Lung (tissue), 12 donors: ENCODE results near the gene PDZD4. TPM values are rescaled to one million over a fixed set of nuclear protein-coding genes. Genes with fewer than 3 reads are reported as not detected.

ENCODE experiments used
- ATAC-seq: fragments of 200-7000 bp; cut with Tn5 transposase; one replicate; pipeline ENCODE4 v1.9.1; 2020; ENCODE audit warnings: moderate number of reproducible peaks; ENCODE audit not compliant: insufficient read depth, low FRiP score
- DNase-seq, 3 donors: peaks; one replicate each; pipeline ENCODE4 v3.0.0-alpha.2; 2013 to 2017
- H3K27ac ChIP-seq, 2 donors: one replicate each; pipeline ENCODE4 v1.5.1; 2013; ENCODE audit warnings: mild to moderate bottlenecking in 2 of 2, moderate library complexity in 2 of 2, control low read depth in 1 of 2, inconsistent platforms in 1 of 2, low read depth in 1 of 2, low read length in 1 of 2
- H3K27me3 ChIP-seq, 3 donors: one replicate each; pipeline ENCODE4 v1.5.1; 2013; ENCODE audit warnings: low read length in 2 of 3; ENCODE audit not compliant: control insufficient read depth in 3 of 3, insufficient read depth in 3 of 3
- H3K36me3 ChIP-seq, 4 donors: one replicate each; pipeline ENCODE4 v1.5.1; 2013; ENCODE audit warnings: low read length in 4 of 4, mild to moderate bottlenecking in 1 of 4, moderate library complexity in 1 of 4; ENCODE audit not compliant: control insufficient read depth in 4 of 4, insufficient read depth in 4 of 4
- H3K4me1 ChIP-seq, 5 donors: one replicate each; pipeline ENCODE4 v1.5.1; 2013; ENCODE audit warnings: low read length in 5 of 5, mild to moderate bottlenecking in 2 of 5, moderate library complexity in 1 of 5; ENCODE audit not compliant: control insufficient read depth in 5 of 5, insufficient read depth in 5 of 5
- H3K4me3 ChIP-seq: one replicate; pipeline ENCODE4 v1.5.1; 2013; ENCODE audit warnings: mild to moderate bottlenecking, control low read depth, moderate library complexity
- H3K9ac ChIP-seq, 2 donors: one replicate each; pipeline ENCODE4 v1.5.1; 2013; ENCODE audit warnings: low read length in 2 of 2, control low read depth in 1 of 2; ENCODE audit not compliant: insufficient read depth in 1 of 2
- H3K9me3 ChIP-seq, 4 donors: one replicate each; pipeline ENCODE4 v1.5.1; 2013; ENCODE audit warnings: low read length in 3 of 4, mild to moderate bottlenecking in 1 of 4, moderate library complexity in 1 of 4; ENCODE audit not compliant: control insufficient read depth in 4 of 4, insufficient read depth in 3 of 4
- WGBS, 2 donors: extraction: QIAGEN DNeasy Blood & Tissue Kit; methylation state at CpG; one replicate each; pipeline ENCODE4 v1.1.7; 2013; 5-methylcytosine and 5-hydroxymethylcytosine counted together
- polyA plus RNA-seq, 2 donors: library from polyadenylated mRNA; stranded (reverse); fragments of 200-250 nt; gene quantifications; one replicate each; pipeline ENCODE4 v1.2.1, GENCODE V29; 2013
- total RNA-seq, 2 donors: library from RNA; depleted of rRNA in 1 of 2; stranded (reverse); fragments of >200 nt in 1 of 2; gene quantifications; one replicate each; pipeline ENCODE4 v1.2.1, GENCODE V29; 2014 to 2021
- TF ChIP-seq, protein P1 (sequence below): IDR thresholded peaks from 2 replicates; pipeline ENCODE4 v1.5.1; 2012; ENCODE audit warnings: mild to moderate bottlenecking; ENCODE audit errors: control extremely low read depth, extremely low read depth
- donor health status: control.
- donor health status: control.
- donor health status: Bipolar disorder and iron deficiency.
- donor health status: healthy.
- donor health status: DM: yes; HTN: yes; CAD: no.

Gene PDZD4
- total and polyA plus RNA-seq, 4 donors = 2.3 to 8.1 (median 3.8) TPM

DNA sequence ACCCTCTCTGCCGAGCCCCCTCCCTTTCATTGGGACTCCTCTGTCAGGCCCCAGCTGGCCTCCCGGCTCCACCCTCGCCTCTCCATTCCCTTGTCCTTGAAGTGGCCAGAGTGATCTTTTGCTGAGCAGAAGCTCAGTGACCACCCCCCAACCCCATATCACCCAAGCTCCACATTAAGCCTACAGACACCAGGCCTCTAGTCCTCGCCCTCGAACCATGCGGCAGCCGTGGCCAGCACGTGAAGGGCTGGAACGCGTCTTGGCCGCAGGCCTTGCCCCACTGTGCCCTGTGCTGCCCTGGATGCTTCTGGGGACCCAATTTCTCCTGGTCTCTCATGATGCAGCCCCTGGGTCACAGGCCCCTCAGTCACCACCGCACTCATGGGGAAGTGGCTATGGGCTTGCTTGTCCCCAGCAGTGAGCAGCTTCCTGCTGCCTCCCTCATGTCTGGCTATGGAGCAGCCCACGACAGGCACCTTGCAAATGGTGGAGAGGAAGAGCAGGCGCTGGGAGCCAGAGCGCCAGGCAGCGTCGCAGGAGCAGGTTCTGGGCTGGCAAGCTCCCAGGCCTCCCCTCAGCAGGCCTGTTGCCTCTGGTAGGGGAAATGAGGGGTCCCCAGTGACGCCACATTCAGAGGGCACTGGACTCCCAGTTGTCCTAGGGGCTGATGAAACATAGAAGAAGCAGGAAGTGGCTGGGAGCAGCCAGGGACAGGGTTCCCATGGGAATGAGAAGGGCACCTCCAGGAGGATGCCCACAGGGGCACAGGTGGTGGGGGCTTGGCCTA, 50.3 kb downstream of the PDZD4 start:
- peaks cover 0 to 2% (median 0%) of the 10 kb centered on the region in 4 donors for H3K9me3 ChIP-seq
- TF ChIP-seq, protein P1, sequence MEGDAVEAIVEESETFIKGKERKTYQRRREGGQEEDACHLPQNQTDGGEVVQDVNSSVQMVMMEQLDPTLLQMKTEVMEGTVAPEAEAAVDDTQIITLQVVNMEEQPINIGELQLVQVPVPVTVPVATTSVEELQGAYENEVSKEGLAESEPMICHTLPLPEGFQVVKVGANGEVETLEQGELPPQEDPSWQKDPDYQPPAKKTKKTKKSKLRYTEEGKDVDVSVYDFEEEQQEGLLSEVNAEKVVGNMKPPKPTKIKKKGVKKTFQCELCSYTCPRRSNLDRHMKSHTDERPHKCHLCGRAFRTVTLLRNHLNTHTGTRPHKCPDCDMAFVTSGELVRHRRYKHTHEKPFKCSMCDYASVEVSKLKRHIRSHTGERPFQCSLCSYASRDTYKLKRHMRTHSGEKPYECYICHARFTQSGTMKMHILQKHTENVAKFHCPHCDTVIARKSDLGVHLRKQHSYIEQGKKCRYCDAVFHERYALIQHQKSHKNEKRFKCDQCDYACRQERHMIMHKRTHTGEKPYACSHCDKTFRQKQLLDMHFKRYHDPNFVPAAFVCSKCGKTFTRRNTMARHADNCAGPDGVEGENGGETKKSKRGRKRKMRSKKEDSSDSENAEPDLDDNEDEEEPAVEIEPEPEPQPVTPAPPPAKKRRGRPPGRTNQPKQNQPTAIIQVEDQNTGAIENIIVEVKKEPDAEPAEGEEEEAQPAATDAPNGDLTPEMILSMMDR = no peak
- ATAC-seq (no peak), DNase-seq (no peak)
- H3K9ac ChIP-seq = no peak overlapping the region
- no peaks in the 10 kb centered on the region for H3K27me3 ChIP-seq
- H3K4me3 ChIP-seq = no peak overlapping the region
- peaks cover 0 to 4% (median 0%) of the 10 kb centered on the region in 5 donors for H3K4me1 ChIP-seq
- 62 to 79% methylated on average over 16 to 18 of the region's 18 CpGs for WGBS, 2 donors
- peaks cover 0 to 6% (median 0%) of the 10 kb centered on the region in 4 donors for H3K36me3 ChIP-seq
- H3K27ac ChIP-seq = no peak overlapping the region

DNA sequence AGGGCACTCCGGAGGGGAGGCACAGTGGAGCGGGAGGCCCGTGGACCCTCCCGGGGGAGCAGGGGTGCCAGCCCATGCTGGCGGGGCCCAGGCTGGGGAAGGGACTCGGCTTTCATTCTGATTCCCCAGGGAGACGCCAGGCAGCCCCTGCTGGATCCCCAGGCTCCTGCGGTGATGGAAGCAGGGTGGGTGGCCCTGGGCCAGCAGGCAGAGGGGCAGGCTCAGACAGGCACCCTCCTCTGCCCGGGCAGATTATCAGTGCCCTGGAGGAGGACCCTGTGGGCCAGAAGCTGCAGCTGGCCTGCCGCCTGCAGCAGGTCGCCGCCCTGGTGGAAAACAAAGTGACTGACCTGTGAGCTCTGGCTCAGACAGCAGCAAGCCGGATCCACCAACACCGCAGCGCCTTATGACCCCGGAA, 51.7 kb downstream of the PDZD4 start:
- Histone ChIP-seq H3K27ac (no peak overlapping the region), H3K4me1 (peaks cover 0 to 4% (median 0%) of the 10 kb centered on the region in 5 donors), H3K9ac (no peak overlapping the region), H3K9me3 (peaks cover 0 to 2% (median 0%) of the 10 kb centered on the region in 4 donors), H3K4me3 (no peak overlapping the region), H3K27me3 (no peaks in the 10 kb centered on the region), H3K36me3 (peaks cover 0 to 2% (median 0%) of the 10 kb centered on the region in 4 donors)
- no peak for DNase-seq
- TF ChIP-seq, protein P1 = no peak
- WGBS, 2 donors = 86 to 90% methylated on average over 8 to 16 of the region's 16 CpGs
- ATAC-seq = no peak

DNA sequence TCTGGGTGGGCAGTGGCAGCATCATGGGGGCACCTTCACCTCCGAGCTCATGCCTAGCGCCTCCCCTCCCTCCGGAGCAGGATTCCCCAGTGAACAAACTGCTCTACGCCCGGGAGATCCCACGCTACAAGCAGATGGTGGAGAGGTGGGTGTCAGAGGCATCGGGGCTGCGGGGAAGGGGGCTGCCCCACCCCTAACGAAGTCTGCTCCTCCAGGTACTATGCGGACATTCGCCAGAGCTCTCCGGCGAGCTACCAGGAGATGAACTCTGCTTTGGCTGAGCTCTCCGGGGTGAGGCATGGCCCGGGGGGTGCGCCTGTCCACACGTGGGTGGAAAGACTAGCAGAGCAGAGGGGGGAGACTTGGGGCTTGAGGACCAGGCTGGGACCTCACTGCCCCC, 52.2 kb downstream of the PDZD4 start:
- no peak overlapping the region for H3K4me3 ChIP-seq
- peaks cover 0 to 4% (median 0%) of the 10 kb centered on the region in 5 donors for H3K4me1 ChIP-seq
- DNase-seq (no peak), ATAC-seq (no peak)
- H3K27me3 ChIP-seq = no peaks in the 10 kb centered on the region
- 74 to 82% methylated on average over 16 to 17 of the region's 17 CpGs for WGBS, 2 donors
- H3K9ac ChIP-seq = no peak overlapping the region
- TF ChIP-seq, protein P1 = no peak
- H3K36me3 ChIP-seq = no peaks in the 10 kb centered on the region
- H3K27ac ChIP-seq = no peak overlapping the region
- H3K9me3 ChIP-seq = peaks cover 0 to 2% (median 0%) of the 10 kb centered on the region in 4 donors
